Measurements from ENCODE around the gene ST7. TPM values are rescaled to one million over a fixed set of nuclear protein-coding genes. Genes with fewer than 3 reads are reported as not detected.

The ST7 gene
- total and polyA plus RNA-seq, 2 of the 13 experiments (the other 11 are each of a cell fraction or from before 2014, with no cell fraction given), result 17.3 to 23.5 TPM

GRCh38 chr7:117097860-117098259 lies 144.6 kb downstream of the ST7 start (continued):
- peak; percentile 49; the same call in 1 of the 2 replicates for TF ChIP-seq TBX3 (IDR thresholded peaks at IDR 0.05; ENCODE audit: borderline replicate concordance)
- TF ChIP-seq ELF1 (CRISPR knock-in tag; IDR thresholded peaks at IDR 0.05), result peak; percentile 46
- TF ChIP-seq KDM6A (CRISPR knock-in tag; IDR thresholded peaks at IDR 0.05; ENCODE audit: low read depth), result no peak
- no peak for TF ChIP-seq SOX13 (IDR thresholded peaks at IDR 0.05)
- peak in 1 of 2 experiments; percentile 71; a peak in 2 of 4 replicates for TF ChIP-seq SOX13 (CRISPR knock-in tag; conservative IDR thresholded peaks at IDR 0.05 in 1 of 2, IDR thresholded peaks at IDR 0.05 in 1 of 2)
- TF ChIP-seq ZBTB7B (CRISPR knock-in tag; IDR thresholded peaks at IDR 0.05), result no peak
- TF ChIP-seq XRCC5 (optimal IDR thresholded peaks at IDR 0.05; ENCODE audit: low read length), result no peak
- no peak for TF ChIP-seq ZNF317 (CRISPR knock-in tag; IDR thresholded peaks at IDR 0.05)
- no peak for TF ChIP-seq ZNF878 (CRISPR knock-in tag; IDR thresholded peaks at IDR 0.05)
- TF ChIP-seq HIVEP1 (CRISPR knock-in tag; IDR thresholded peaks at IDR 0.05), result no peak
- no peak for TF ChIP-seq AFF4 (CRISPR knock-in tag; IDR thresholded peaks at IDR 0.05)
- TF ChIP-seq MAX (IDR thresholded peaks at IDR 0.05), result 0 out of 2 replicates have a peak, but pooled peaks have one; percentile 18
- peak; percentile 81; the same call in 1 of the 2 replicates for TF ChIP-seq NR2F2 (IDR thresholded peaks at IDR 0.05; ENCODE audit: borderline replicate concordance, low read depth)
- no peak for TF ChIP-seq ADNP (CRISPR knock-in tag; IDR thresholded peaks at IDR 0.05)
- TF ChIP-seq MTF1 (CRISPR knock-in tag; IDR thresholded peaks at IDR 0.05), result no peak
- TF ChIP-seq SOX5 (CRISPR knock-in tag; IDR thresholded peaks at IDR 0.05; ENCODE audit: borderline replicate concordance), result peak; percentile 33; the same call in 1 of the 2 replicates
- no peak for TF ChIP-seq HNRNPLL (IDR thresholded peaks at IDR 0.05; ENCODE audit: low read depth, low read length, poor library complexity, severe bottlenecking)
- no peak for TF ChIP-seq TP53 (CRISPR knock-in tag; conservative IDR thresholded peaks at IDR 0.05)
- no peak for TF ChIP-seq MTERF4 (CRISPR knock-in tag; IDR thresholded peaks at IDR 0.05)
- TF ChIP-seq ZNF329 (CRISPR knock-in tag; IDR thresholded peaks at IDR 0.05; ENCODE audit: low read depth), result no peak
- TF ChIP-seq RARG (CRISPR knock-in tag; IDR thresholded peaks at IDR 0.05; ENCODE audit: low read depth), result no peak
- no peak for TF ChIP-seq ELK4 (CRISPR knock-in tag; IDR thresholded peaks at IDR 0.05; ENCODE audit: borderline replicate concordance)
- TF ChIP-seq CBX2 (IDR thresholded peaks at IDR 0.05; ENCODE audit: low read depth, low read length), result no peak
- TF ChIP-seq CBX2 (CRISPR knock-in tag; IDR thresholded peaks at IDR 0.05; ENCODE audit: low read depth), result no peak
- TF ChIP-seq NFATC3 (CRISPR knock-in tag; IDR thresholded peaks at IDR 0.05), result no peak
